Measurements from ENCODE around the gene XYLT1.
"Not testable (repeated sequence)": the region's sequence is repeated elsewhere in the genome, so short reads cannot be mapped to it uniquely, and the experiment has no call there.

Gene XYLT1

DNA sequence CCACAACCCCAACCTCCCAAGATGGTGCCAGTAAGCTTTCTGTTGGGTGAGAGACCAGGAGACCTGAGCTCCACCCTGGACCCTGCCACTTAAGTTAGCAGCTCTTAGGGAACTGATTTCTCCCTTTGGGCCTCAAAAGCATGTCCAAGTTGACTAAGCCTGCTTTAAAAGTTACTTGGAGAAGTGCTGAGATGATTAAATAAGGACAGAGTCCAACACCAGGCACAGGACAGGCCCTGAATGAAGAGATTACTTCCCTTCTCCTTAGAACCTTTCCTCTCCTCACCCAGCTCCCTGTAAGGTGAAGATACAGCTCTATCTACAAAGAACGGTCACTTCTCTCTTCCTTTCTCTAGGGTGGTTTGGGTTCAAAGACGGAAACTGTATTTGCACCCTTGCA is 162.6 kb downstream of the XYLT1 start:
- no peak overlapping the region for H3K4me3 ChIP-seq (ENCODE audit: low read depth, low read length)
- TF ChIP-seq, protein P1, sequence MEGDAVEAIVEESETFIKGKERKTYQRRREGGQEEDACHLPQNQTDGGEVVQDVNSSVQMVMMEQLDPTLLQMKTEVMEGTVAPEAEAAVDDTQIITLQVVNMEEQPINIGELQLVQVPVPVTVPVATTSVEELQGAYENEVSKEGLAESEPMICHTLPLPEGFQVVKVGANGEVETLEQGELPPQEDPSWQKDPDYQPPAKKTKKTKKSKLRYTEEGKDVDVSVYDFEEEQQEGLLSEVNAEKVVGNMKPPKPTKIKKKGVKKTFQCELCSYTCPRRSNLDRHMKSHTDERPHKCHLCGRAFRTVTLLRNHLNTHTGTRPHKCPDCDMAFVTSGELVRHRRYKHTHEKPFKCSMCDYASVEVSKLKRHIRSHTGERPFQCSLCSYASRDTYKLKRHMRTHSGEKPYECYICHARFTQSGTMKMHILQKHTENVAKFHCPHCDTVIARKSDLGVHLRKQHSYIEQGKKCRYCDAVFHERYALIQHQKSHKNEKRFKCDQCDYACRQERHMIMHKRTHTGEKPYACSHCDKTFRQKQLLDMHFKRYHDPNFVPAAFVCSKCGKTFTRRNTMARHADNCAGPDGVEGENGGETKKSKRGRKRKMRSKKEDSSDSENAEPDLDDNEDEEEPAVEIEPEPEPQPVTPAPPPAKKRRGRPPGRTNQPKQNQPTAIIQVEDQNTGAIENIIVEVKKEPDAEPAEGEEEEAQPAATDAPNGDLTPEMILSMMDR (IDR thresholded peaks at IDR 0.05; ENCODE audit: insufficient read depth, low read depth, low read length, missing control alignments), result no peak
- no peak for DNase-seq (ENCODE audit: low read depth)

DNA sequence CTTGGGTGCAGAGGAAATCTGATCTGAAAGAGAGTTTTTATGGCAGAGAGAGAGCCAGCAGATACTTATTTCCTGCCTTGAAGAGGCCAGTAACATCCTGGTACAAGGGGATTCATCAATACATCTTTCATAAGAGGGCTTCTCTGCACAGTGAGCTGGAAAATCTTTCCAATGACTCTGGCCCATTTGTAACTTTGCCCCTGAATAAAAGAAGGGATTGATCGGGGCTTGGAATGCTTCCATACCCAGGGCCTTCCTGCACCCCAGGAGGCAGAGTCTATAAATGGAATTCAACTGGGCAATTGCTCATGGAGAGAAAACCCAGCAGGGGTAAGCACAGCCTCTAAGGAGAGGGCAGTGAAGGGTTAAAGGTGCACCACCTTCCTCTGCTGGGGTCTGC is 163.3 kb downstream of the XYLT1 start:
- no peak overlapping the region for H3K4me3 ChIP-seq (ENCODE audit: low read depth, low read length)
- no peak for DNase-seq (ENCODE audit: low read depth)
- TF ChIP-seq, protein P1 (IDR thresholded peaks at IDR 0.05; ENCODE audit: insufficient read depth, low read depth, low read length, missing control alignments), result no peak

DNA sequence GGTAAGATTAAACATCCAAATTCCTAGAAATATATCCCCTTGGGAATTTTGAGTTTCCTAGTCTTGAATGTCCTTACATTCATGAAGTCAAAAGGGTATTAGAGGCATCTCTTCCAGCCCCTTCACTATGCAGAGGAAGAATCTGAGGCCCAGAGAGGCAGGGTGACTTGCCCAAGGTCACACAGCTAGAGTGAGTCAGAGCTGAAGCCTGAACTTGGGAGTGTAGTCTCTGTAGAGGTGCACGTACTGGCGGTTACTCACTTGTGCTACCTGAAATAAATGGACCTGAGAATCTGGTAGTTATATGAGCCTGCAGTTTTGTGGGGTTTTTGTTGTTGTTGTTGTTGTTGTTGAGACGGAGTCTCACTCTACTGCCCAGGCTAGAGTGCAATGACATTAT is 164.0 kb downstream of the XYLT1 start:
- TF ChIP-seq, protein P1 (IDR thresholded peaks at IDR 0.05; ENCODE audit: insufficient read depth, low read depth, low read length, missing control alignments), result no peak
- no peak overlapping the region for H3K4me3 ChIP-seq (ENCODE audit: low read depth, low read length)
- no peak for DNase-seq (ENCODE audit: low read depth)

DNA sequence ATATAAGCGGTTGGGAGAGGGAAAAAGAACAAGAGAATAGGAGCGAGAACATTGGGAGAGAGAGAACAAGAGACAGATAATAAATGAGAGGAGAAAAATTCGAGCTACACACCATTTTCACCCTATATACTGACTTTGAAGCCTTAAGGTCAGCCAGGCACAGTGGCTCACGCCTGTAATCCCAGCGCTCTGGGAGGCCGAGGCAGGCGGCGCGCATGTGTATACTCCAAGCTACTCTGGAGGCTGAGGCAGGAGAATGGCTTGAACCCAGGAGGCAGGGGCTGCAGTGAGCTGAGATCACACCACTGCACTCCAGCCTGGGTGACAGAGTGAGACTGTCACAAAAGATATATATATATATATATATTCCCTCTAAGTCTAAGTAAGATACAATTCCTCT is 164.5 kb downstream of the XYLT1 start:
- not testable (repeated sequence) for H3K4me3 ChIP-seq (ENCODE audit: low read depth, low read length); DNase-seq (ENCODE audit: low read depth)

DNA sequence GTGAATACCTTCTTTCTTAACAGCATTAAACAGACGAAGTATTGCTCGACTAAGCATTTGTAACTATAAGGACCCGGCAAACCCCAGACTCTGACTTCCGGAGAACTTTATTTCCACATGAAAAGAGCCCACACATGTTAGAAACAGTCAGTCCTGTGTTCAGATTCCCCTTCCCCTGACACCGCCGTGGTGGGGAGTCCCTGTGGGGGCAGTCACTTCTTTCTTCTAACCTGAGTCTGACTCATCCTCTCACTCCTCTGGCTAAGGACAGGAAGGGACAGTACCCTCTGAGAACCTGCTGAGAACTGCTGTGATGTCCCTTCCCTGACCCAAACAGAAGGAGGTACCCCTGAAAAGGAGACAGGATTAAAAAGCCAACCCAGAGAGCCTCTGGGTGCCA is 165.1 kb downstream of the XYLT1 start:
- peak; percentile 69 for DNase-seq (ENCODE audit: low read depth)
- TF ChIP-seq, protein P1 (IDR thresholded peaks at IDR 0.05; ENCODE audit: insufficient read depth, low read depth, low read length, missing control alignments), result no peak
- H3K4me3 ChIP-seq (ENCODE audit: low read depth, low read length), result no peak overlapping the region

DNA sequence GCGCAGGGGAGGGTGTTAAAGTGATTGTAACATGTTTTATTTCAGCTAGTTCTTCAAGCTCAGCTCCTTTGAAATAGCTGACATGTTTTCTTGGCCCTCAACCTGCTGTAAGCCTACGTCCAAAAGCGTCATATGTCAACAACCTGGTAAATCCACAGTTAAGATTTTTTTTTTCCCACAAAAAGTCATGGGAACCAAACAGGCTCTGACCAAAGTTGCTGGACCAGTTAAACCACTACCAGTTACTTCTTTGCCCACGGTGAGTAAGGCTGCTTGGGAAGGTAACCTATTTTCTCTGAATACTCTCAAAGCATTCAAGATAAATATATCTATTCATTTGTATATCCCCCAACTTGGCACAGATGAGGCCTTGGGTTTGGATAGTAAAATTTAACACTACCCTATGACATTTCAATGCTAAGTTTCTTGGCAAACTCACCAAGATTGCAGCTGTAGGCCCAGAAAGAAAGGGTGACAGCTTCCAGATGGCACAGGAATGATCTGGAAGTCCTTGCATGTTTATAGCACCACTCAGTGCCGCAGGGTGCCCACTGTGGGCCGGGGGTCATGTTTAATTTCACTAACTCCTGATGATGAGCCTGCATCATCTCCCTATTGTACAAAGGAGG is 166.2 kb downstream of the XYLT1 start:
- TF ChIP-seq, protein P1 (IDR thresholded peaks at IDR 0.05; ENCODE audit: insufficient read depth, low read depth, low read length, missing control alignments), result no peak
- no peak overlapping the region for H3K4me3 ChIP-seq (ENCODE audit: low read depth, low read length)
- no peak for DNase-seq (ENCODE audit: low read depth)

DNA sequence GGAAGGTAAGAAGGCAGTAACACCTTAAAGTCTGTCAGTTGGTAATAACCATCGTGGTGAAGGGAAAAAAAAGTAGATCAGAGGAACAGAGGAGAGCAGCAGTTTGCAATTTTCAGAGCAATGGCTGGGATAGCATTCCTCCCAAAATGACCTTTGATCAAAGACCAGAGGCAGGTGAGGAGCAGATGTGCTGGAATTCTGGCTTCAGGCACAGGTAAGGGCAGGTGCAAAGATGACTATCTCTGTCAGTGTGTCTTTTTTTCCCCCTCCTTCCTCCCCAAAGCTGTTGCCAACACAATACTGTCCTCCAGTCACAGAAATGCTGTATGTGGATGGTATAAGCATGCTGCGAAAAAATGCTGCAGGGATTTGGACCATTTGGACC is 166.7 kb downstream of the XYLT1 start:
- no peak overlapping the region for H3K4me3 ChIP-seq (ENCODE audit: low read depth, low read length)
- no peak for DNase-seq (ENCODE audit: low read depth)
- TF ChIP-seq, protein P1 (IDR thresholded peaks at IDR 0.05; ENCODE audit: insufficient read depth, low read depth, low read length, missing control alignments), result no peak

Data from GM12865 (cell line).